ENCODE results near the gene ONECUT1. TPM values are rescaled to one million over a fixed set of nuclear protein-coding genes. Genes with fewer than 3 reads are reported as not detected.

ONECUT1 gene
- total RNA-seq, 1 experiment from 2014 or later, result not detected

DNA sequence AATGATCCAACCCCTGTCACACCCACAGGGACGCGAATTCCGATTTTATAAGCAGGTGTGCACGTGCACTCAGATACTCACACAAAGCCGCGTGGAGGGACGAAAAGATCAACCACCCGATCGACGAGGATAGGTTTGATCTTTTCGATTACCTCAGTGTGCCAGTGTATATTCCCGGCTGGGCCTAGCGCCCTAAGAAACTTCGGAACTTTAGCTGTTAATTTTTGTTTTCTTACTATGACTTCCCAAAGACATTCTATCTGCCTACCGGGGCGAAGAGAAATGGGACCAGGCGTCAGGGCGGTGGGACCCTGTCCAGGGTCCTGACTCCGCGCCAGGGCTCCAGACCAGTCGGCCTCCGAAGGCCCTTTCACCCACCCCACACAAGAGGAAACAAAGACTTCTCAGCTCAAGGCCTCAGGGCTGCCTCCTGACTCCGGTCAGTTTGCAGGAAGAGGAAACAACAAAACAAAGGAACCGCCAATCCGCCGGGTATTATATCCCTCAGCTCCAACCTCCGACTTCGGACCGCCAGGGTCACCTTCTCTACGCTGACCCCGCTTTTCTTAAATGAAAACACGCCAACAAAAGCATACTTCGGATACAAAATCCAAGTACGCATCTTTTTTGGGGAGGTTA lies 6.8 kb downstream of the ONECUT1 start:
- H3K27ac ChIP-seq, result no peak overlapping the region
- peaks cover 77% of the 10 kb centered on the region for H3K27me3 ChIP-seq (replicated peaks)
- no peaks in the 10 kb centered on the region for H3K9me3 ChIP-seq (replicated peaks)
- H3K4me3 ChIP-seq, result no peak overlapping the region
- 0 out of 2 replicates have a peak, but pooled peaks cover 3% of the 10 kb centered on the region for H3K4me1 ChIP-seq (replicated peaks)
- no peaks in the 10 kb centered on the region for H3K36me3 ChIP-seq
- no peak for DNase-seq (ENCODE audit: low read depth in 1 of 2, low spot score in 2 of 2)

DNA sequence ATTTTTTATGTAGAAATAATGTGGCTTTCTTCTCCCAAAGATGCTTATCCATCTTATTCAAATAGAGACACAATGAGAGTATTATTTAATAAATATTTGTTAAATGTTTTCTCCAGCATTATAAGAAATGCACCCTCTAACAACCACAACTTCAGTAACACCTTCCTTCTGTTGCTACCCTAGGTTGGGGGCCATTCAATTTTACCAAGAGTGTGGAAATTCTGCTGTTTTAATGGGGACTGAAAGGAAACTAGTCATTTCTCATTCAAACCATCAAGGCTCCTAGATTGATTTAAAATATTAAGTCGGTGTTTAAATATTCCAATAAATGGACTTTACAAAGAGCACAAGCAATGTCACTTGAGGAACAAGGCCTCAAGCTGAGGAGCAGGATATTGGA lies 7.6 kb downstream of the ONECUT1 start:
- H3K27ac ChIP-seq, result no peak overlapping the region
- H3K9me3 ChIP-seq (replicated peaks), result no peaks in the 10 kb centered on the region
- H3K27me3 ChIP-seq (replicated peaks), result peaks cover 76% of the 10 kb centered on the region
- H3K4me3 ChIP-seq, result no peak overlapping the region
- no peaks in the 10 kb centered on the region for H3K36me3 ChIP-seq
- 0 out of 2 replicates have a peak, but pooled peaks cover 3% of the 10 kb centered on the region for H3K4me1 ChIP-seq (replicated peaks)
- no peak for DNase-seq (ENCODE audit: low read depth in 1 of 2, low spot score in 2 of 2)

DNA sequence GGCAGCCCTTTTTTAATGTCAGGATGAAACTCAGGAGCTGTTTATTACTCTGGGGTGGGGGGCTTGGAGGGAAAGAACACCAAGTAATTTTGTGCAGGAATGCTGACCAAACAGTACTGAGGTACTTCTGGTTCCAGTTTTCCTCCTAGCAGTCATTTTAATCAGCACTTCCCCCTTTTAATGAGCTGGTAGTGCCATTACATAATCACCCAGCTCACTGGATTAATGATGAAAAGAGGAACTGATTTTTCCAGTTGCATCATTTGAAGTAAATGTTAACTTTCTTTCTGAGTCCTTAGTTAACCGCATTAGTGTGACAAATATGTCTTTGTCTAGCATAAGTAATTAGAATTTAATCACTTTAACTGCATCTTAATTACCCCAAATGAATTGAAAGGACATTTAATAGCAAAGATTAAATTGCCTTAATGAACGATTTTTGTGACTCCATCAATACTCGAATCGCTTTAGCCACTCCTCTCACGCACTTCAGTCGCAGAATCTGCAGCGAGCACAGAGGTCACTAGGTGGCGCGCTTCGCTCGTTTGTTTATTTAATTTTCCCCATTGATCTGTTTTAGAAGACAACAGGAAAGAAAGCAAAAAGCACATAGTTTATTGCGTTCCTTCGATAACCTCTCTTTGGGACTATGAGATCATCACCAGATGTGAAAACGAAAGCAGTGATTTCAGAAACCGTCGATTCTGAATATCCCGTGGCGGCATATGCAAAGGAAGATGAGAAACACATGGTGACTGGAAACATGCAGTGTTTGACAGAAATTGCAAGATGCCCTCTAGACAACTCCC lies 9.8 kb downstream of the ONECUT1 start:
- no peaks in the 10 kb centered on the region for H3K36me3 ChIP-seq
- peaks cover 75% of the 10 kb centered on the region for H3K27me3 ChIP-seq (replicated peaks)
- no peak overlapping the region for H3K4me3 ChIP-seq
- H3K9me3 ChIP-seq (replicated peaks), result no peaks in the 10 kb centered on the region
- H3K27ac ChIP-seq, result no peak overlapping the region
- H3K4me1 ChIP-seq (replicated peaks), result 0 out of 2 replicates have a peak, but pooled peaks cover 3% of the 10 kb centered on the region
- peak in 1 of 2 experiments; percentile 52 for DNase-seq (ENCODE audit: low read depth in 1 of 2, low spot score in 2 of 2)

DNA sequence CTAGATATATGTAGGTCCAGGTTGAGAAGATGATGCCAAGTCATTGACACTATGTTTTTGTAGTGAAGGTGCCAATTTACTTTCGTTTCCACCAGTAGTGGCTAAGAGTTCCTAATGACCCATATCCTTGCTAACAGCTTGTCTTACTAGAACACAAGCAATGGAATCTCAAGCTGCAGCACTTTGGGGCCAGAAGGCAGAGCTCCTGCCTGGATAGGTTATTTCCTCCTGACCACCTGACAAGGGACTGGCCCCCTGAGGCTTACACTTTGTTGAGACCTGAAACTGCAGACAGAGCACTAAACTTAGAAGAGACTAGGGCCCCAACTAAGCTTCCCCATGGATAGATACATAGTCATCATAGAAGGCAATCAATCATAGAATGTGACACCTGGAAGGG lies 11.7 kb downstream of the ONECUT1 start:
- DNase-seq (ENCODE audit: low read depth in 1 of 2, low spot score in 2 of 2), result no peak
- Histone ChIP-seq H3K9me3 (replicated peaks) (no peaks in the 10 kb centered on the region), H3K27me3 (replicated peaks) (peaks cover 64% of the 10 kb centered on the region), H3K36me3 (no peaks in the 10 kb centered on the region), H3K4me1 (replicated peaks) (no peaks in the 10 kb centered on the region), H3K4me3 (no peak overlapping the region), H3K27ac (no peak overlapping the region)

DNA sequence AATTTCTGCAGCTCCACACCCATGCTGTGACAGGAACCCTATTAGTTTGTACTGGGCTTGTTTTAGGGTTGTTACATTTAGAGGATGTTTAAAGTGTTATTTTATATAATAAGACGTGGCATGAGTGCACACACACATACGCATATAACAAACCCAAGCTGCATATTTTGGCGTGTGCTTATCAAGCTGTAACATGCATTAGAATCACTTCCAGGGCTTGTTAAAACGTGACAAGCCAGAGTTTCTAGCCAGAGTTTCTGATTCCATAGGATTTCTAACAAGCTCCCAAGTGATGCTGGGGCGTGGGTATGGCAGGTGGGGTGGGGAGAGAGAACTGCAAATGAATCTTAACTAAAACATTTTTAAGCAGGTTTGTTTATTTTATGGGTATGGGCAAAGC lies 17.4 kb downstream of the ONECUT1 start:
- H3K36me3 ChIP-seq, result no peaks in the 10 kb centered on the region
- no peak overlapping the region for H3K27ac ChIP-seq
- no peak for DNase-seq (ENCODE audit: low read depth in 1 of 2, low spot score in 2 of 2)
- no peaks in the 10 kb centered on the region for H3K4me1 ChIP-seq (replicated peaks)
- peaks cover 31% of the 10 kb centered on the region for H3K27me3 ChIP-seq (replicated peaks)
- no peaks in the 10 kb centered on the region for H3K9me3 ChIP-seq (replicated peaks)
- H3K4me3 ChIP-seq, result no peak overlapping the region

DNA sequence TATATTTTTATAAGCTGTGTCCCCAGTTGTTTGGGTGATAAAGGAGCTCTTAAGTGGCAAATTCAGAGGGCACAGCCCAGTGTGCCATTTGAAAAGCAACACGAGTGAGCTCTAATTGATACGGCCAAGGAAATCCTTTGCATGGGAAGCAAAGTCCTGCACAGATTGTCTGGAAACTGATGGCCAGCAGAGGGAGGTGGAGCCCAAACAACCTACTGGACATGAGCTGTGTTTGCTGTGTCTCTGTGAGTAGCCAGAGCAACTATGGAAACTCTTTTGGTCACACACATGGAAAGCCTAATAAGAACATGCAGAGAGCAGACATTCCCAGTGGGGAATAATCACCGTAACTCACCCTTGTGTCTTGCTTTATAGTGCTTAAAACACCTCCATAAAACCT lies 24.4 kb downstream of the ONECUT1 start:
- no peaks in the 10 kb centered on the region; the same call in 1 of the 2 replicates for H3K27me3 ChIP-seq (replicated peaks)
- no peaks in the 10 kb centered on the region for H3K9me3 ChIP-seq (replicated peaks)
- no peak for DNase-seq (ENCODE audit: low read depth in 1 of 2, low spot score in 2 of 2)
- H3K4me1 ChIP-seq (replicated peaks), result no peaks in the 10 kb centered on the region
- H3K27ac ChIP-seq, result no peak overlapping the region
- H3K36me3 ChIP-seq, result no peaks in the 10 kb centered on the region
- no peak overlapping the region for H3K4me3 ChIP-seq

DNA sequence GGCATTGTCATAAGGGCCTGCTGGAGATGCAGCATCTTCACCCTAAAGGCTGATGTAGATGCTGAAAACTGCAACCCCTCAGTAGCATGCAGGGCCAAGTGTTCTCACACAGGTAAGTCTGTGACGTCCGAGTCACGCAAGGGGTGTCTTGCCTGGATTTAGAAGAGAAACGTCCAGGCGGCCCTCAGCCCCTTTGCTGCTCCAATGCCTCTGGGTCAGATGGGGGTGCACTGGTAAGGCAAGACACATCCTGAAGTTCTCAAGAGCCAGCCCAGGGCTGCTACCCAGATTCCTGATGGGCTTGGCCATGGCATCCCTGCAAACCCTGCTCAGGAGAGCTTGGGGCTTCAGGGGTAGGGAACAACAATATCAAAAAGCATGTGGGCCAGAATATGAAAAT lies 25.4 kb downstream of the ONECUT1 start:
- no peak overlapping the region for H3K27ac ChIP-seq
- no peaks in the 10 kb centered on the region for H3K36me3 ChIP-seq
- H3K4me1 ChIP-seq (replicated peaks), result no peaks in the 10 kb centered on the region
- no peaks in the 10 kb centered on the region for H3K9me3 ChIP-seq (replicated peaks)
- DNase-seq (ENCODE audit: low read depth in 1 of 2, low spot score in 2 of 2), result no peak
- no peaks in the 10 kb centered on the region for H3K27me3 ChIP-seq (replicated peaks)
- H3K4me3 ChIP-seq, result no peak overlapping the region

DNA sequence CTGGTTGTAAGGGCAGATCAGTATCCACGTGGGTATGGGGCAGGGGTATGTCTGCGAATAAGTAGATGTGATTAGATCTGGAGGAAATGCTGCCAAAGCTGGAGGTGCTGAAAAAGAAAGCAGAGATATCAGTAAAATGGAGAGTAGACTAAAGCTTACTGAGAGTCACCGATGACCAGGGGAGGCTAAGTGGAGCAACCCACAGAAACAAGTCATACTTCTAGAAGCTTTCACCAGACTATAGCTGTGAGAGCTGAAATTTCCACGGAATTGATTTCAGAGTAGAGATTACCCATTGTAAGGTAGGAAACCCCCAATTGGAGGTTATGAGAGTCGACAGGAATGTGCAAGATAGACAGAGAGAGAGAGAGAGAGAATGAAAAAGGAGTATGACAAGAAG lies 27.5 kb downstream of the ONECUT1 start:
- no peak for DNase-seq (ENCODE audit: low read depth in 1 of 2, low spot score in 2 of 2)
- Histone ChIP-seq H3K4me3 (no peak overlapping the region), H3K4me1 (replicated peaks) (no peaks in the 10 kb centered on the region), H3K9me3 (replicated peaks) (no peaks in the 10 kb centered on the region), H3K36me3 (no peaks in the 10 kb centered on the region), H3K27me3 (replicated peaks) (no peaks in the 10 kb centered on the region), H3K27ac (no peak overlapping the region)

DNA sequence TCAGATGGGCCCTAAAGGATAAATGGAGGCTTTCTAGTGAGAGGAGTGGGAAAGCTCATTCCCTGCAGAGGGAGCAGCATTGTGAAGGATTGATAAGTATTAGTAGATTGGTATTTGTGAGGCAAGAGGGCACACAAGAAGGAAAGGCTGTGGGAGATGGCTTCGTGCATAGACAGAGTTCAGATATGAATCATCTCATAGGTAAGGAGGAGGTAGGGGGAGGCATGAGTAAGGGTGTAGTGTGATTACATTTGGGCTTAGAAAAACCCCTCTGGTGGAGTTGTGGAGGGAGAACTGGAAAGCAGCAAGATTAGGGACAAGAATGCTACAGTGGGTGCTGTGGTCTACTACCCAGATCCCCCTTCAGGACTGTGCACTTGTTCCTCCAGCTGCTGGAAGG lies 29.6 kb downstream of the ONECUT1 start:
- DNase-seq (ENCODE audit: low read depth in 1 of 2, low spot score in 2 of 2), result no peak
- Histone ChIP-seq H3K4me1 (replicated peaks) (no peaks in the 10 kb centered on the region), H3K27me3 (replicated peaks) (no peaks in the 10 kb centered on the region; the same call in 1 of the 2 replicates), H3K36me3 (no peaks in the 10 kb centered on the region), H3K4me3 (no peak overlapping the region), H3K27ac (no peak overlapping the region), H3K9me3 (replicated peaks) (no peaks in the 10 kb centered on the region)

DNA sequence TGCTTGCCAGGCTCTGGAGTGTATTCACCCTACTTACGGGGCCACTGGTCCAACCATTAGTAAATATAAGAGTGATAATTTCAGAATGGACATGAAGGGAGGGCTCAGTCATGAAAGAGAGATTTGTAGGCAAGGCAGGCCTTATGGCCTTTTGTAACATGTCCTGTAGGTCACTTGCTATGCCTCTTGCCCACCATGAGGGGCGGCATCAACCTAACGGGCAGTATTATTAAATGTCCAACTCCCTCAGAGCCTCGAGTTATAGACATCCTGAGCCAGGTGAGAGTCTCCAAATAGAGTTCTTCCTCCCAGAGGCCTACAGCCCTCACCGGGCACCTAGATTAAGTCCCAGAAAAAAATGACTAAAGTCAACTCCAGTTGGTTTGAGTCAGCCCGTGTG lies 30.2 kb downstream of the ONECUT1 start:
- no peaks in the 10 kb centered on the region; the same call in 1 of the 2 replicates for H3K27me3 ChIP-seq (replicated peaks)
- no peaks in the 10 kb centered on the region for H3K36me3 ChIP-seq
- H3K27ac ChIP-seq, result no peak overlapping the region
- H3K9me3 ChIP-seq (replicated peaks), result no peaks in the 10 kb centered on the region
- H3K4me3 ChIP-seq, result no peak overlapping the region
- no peak for DNase-seq (ENCODE audit: low read depth in 1 of 2, low spot score in 2 of 2)
- no peaks in the 10 kb centered on the region for H3K4me1 ChIP-seq (replicated peaks)

DNA sequence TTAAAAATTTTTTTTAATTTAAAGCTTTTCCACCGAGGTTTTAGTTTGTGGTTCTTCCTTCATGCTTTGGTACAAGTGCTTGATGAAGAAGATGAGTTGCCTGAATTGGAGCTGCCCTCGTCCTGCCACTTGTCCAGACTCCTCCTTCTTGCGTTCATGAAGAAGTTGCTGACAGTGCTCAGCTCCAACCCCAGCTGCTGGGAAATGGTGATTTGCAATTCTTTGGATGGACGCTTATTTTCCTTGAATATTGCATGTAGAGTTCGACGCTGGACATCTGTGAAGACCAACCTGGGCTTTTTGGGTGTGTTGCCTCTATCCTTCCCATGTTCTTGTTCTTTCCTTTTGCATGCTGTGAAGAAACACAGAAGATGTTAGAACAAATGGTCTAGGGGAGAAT lies 32.6 kb downstream of the ONECUT1 start:
- Histone ChIP-seq H3K36me3 (no peaks in the 10 kb centered on the region), H3K27ac (no peak overlapping the region), H3K9me3 (replicated peaks) (no peaks in the 10 kb centered on the region), H3K4me3 (no peak overlapping the region), H3K27me3 (replicated peaks) (peaks cover 3% of the 10 kb centered on the region), H3K4me1 (replicated peaks) (no peaks in the 10 kb centered on the region)
- DNase-seq (ENCODE audit: low read depth in 1 of 2, low spot score in 2 of 2), result no peak

DNA sequence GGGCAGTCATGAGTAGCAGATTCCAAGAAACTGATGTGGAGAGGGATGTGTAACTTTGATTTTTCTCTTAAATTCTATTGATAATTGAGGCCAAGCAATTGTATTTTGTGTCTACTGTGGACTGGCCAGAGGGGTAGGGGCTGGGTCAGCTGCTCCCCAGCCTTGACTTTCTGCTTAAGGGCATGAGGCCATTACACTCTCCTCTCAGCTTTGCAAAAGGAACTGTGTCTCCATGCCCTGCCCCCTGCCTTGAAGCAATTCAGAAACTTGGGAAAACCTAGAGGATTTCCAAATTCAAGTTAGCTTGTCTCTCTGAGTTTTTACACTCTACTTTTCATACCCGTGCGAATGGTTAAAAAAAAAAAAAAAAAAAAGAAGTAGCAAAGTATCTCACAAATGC lies 38.6 kb downstream of the ONECUT1 start:
- Histone ChIP-seq H3K4me3 (no peak overlapping the region), H3K9me3 (replicated peaks) (no peaks in the 10 kb centered on the region), H3K27ac (no peak overlapping the region), H3K27me3 (replicated peaks) (peaks cover 10% of the 10 kb centered on the region), H3K4me1 (replicated peaks) (no peaks in the 10 kb centered on the region), H3K36me3 (no peaks in the 10 kb centered on the region)
- DNase-seq (ENCODE audit: low read depth in 1 of 2, low spot score in 2 of 2), result no peak

DNA sequence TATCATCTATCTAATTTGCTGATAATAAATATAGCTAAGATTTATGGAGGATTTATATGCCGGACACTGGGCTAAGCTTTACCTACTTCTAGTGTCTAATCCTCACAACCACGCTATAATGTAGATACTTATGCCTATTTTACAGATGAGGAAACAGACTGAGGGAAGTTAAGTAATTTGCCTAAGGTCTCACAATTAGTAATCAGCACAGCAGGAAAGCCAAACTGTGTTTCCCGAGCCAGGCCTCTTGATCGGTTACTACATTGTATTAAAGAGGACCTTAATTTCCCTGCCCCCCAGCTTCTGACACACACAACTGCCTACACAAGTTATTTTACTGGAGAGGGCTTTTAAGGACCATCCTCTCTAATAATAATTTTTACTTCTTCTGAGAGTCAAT lies 40.9 kb downstream of the ONECUT1 start:
- no peak overlapping the region for H3K27ac ChIP-seq
- H3K4me1 ChIP-seq (replicated peaks), result no peaks in the 10 kb centered on the region
- peaks cover 10% of the 10 kb centered on the region for H3K27me3 ChIP-seq (replicated peaks)

DNA sequence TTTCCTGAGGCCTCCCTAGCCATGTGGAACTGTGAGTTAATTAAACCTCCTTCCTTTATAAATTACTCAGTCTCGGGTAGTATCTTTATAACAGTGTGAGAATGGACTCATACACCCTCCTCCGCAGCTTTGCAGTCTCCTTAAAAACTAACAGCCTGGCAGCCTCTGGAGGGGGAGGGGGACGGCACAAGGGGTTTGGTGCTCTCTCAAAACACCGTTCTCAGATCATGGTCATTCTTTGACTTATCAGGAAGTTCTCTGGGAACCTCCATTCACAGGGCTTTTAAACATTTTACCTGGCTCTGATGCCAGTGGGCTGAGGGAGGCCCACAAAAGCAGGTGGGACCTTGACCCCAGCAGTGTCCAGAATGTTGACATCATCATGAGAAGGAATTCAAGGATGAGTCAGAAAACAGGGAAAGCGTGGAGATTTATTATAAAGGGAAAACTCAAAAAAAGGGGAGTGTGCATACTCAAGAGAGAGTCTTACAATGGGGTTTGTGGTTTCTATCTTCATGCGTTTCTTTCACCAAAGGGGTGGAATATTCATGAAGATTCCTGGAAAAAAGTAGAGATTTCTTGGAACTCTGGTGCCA lies 43.9 kb downstream of the ONECUT1 start:
- H3K36me3 ChIP-seq, result no peaks in the 10 kb centered on the region
- no peaks in the 10 kb centered on the region; the same call in 1 of the 2 replicates for H3K27me3 ChIP-seq (replicated peaks)
- H3K9me3 ChIP-seq (replicated peaks), result no peaks in the 10 kb centered on the region
- no peak overlapping the region for H3K4me3 ChIP-seq
- no peak for DNase-seq (ENCODE audit: low read depth in 1 of 2, low spot score in 2 of 2)
- H3K27ac ChIP-seq, result no peak overlapping the region
- no peaks in the 10 kb centered on the region for H3K4me1 ChIP-seq (replicated peaks)

More for the DNA sequence above, 40.9 kb downstream of the ONECUT1 start:
- Histone ChIP-seq H3K4me3 (no peak overlapping the region), H3K36me3 (no peaks in the 10 kb centered on the region), H3K9me3 (replicated peaks) (no peaks in the 10 kb centered on the region)
- no peak for DNase-seq (ENCODE audit: low read depth in 1 of 2, low spot score in 2 of 2)
